IPS DF 4.7 (cell line): Measurements from ENCODE around the gene WRAP53.
"Not testable (repeated sequence)": the region's sequence is repeated elsewhere in the genome, so short reads cannot be mapped to it uniquely, and the experiment has no call there.

Experiments used
- DNase-seq: peaks from one replicate; pipeline ENCODE4 v3.0.0-alpha.2; 2013; ENCODE audit warnings: low spot score; ENCODE audit errors: extremely low read depth

Gene WRAP53

DNA sequence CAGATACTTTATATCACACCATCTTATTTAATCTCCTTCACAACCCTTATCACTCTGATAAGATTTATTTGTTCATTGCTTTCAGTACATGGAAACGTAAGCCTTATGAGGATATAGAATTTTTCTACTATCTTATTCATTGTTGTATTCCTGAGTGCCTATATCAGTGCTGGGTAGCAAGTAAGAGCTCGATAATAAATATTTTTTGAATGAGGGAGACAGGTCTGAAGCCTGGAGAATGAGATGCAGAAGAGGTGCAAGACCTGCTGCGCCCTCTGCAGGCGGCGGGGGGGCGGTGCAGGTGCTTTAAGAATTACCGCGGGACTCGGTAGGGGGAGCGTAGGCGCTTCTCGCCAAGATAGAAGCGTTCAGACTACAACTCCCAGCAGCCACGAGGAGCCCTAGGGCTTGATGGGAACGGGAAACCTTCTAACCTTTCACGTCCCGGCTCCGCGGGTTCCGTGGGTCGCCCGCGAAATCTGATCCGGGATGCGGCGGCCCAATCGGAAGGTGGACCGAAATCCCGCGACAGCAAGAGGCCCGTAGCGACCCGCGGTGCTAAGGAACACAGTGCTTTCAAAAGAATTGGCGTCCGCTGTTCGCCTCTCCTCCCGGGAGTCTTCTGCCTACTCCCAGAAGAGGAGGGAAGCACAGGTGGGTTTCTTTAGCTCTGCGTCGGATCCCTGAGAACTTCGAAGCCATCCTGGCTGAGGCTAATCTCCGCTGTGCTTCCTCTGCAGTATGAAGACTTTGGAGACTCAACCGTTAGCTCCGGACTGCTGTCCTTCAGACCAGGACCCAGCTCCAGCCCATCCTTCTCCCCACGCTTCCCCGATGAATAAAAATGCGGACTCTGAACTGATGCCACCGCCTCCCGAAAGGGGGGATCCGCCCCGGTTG lies at the start of gene WRAP53:
Gene WRAP53, plus strand, starts transcription at position 570 of the 900 bp plus-strand sequence. Its CDS starts 172 bp downstream, at position 742.
- no peak for DNase-seq

GRCh38 chr17:7640783-7641182 lies 47.5 kb upstream of the WRAP53 start:
- no peak for DNase-seq

GRCh38 chr17:7641635-7642034 lies 46.6 kb upstream of the WRAP53 start:
- DNase-seq, result not testable (repeated sequence)

- DNase-seq, result no peak
Measured at GRCh38 chr17:7644775-7645174, 43.5 kb upstream of the WRAP53 start.

DNA sequence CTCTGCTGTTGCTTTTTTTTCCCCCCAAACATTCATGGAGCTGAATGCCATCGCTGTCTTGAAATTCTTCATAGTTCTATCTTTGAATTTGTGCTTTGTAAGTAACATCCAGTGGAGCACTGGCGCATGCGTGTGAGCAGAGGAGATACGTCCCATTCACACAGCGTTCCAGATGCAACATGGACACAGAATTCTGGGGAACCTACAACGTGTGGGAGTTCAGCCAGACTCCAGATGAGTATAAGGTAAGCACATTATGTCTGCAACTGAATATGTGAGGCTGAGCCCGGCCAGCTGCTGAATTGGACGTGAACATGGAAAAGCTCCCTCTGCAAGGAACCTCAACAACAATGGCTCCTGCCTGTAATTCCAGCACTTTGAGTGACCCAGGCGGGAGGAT lies 41.8 kb upstream of the WRAP53 start:
- no peak for DNase-seq

DNA sequence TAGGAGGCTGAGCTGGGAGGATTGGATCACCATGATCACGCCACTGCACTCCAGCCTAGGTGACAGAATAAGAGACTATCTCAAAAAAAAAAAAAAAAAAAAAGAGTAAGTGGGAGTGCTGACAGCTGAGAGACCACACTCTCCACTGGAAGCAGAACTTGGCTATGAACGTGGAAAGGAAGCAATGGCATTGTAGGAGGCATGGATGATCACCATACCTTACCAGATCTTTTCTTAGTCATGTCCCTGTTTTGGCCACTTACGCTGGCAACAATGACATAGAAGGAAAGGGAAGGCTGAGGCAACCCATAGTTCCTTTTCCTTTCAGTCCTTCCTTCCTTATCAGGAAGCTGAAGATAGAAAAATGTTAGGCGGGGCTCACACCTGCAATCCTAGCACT lies 41.3 kb upstream of the WRAP53 start:
- no peak for DNase-seq

DNA sequence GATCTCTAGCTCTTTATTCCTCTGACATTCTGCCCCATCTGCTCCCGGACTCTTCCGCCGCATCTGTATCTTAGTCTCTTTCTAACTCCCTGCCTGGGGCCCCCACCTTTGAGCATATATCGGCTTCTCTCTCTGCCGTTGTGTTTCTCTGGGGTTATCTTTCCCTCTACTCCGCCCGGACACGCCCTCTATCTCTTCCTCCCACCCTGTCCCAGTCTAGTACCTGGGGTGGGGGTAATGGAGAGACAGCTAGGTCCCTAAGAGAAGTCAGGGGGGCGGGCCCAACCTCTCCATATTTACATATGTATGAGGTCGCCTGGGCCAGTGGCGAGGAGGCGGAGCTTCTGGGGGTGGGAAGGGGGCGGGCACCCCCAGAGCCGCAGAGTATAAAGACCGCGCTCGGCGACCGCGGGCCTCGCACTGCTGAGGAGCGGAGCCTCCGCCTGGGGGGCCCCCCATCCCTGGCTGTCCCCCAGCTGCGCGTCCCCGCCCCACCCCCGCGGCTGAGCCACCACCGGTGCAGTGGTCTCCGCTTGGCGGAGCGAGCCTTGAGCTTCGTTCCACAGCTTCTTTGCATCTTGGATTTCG lies 37.7 kb upstream of the WRAP53 start, which contains the start of gene ATP1B2:
Gene ATP1B2, plus strand, starts transcription at position 418 of the 588 bp plus-strand sequence. CDS start 593 bp downstream, outside the sequence.
- no peak for DNase-seq

GRCh38 chr17:7651097-7651664 lies 37.1 kb upstream of the WRAP53 start:
- no peak for DNase-seq

- no peak for DNase-seq
Measured at GRCh38 chr17:7651665-7652387, 36.5 kb upstream of the WRAP53 start.

DNA sequence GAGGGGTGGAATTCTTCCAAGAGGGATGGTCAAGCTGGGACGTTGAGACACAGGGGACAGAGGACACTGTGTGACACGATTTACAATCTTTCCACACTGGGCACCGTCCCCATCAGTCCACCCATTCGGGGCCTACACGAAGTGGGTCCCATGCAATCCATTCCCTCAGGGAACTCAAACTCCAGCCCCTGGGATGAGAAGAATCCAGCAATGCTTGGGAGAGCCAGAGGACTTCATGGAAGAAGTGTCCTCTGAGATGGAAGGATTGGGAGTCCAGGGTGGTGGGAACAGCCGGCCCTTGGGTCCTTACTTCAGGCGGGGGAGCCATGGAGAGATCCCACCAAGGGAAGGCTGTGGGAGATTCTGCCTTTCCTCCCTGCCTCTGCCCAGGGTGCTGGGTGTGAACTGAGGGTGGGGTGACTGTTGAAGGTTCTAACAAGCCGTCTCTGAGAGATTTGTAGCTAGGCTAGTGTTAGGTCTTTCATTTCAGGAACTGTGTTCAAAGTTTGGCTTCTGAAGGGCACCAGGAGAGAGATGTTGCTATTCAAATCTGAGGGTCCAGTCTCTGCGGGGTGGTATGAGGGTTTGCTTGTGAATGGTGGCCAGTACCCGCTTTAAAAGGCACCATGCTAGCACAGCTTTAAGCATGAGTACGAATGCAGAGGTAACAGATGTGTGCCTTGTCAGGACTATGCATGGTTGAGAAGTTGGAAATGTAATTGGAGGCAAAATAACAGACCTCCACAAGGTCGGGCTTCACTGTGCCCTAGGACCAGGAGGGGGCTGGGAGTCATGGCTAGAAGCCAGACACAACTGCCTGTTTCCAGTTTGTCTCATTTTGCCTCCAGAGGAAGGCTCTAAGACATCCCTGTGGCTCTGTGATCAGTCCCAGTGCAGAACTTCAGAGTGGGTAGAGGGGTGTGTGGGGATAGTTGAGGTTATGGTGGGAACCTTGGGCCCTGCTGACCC lies 35.6 kb upstream of the WRAP53 start:
- DNase-seq, result no peak

- DNase-seq, result no peak
Measured at GRCh38 chr17:7654832-7655540, 33.3 kb upstream of the WRAP53 start.

GRCh38 chr17:7655541-7655840 lies 32.8 kb upstream of the WRAP53 start:
- DNase-seq, result no peak

- DNase-seq, result peak; percentile 92
Measured at GRCh38 chr17:7656958-7657609, 31.2 kb upstream of the WRAP53 start.

- no peak for DNase-seq
Measured at GRCh38 chr17:7667656-7668406, 20.4 kb upstream of the WRAP53 start.

DNA sequence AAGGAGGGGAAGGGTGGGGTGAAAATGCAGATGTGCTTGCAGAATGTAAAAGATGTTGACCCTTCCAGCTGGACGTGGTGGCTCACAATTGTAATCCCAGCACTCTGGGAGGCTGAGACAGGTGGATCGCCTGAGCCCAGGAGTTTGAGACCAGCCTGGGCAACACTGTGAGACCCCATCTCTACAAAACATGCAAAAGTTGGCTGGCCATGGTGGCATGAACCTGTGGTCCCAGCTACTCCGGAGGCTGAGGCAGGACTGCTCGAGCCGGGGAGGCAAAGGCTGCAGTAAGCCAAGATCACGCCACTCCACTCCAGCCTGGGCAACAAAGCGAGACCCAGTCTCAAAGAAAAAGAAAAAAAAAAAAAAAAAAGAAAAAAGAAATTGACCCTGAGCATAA lies 19.8 kb upstream of the WRAP53 start:
- DNase-seq, result no peak

- DNase-seq, result peak; percentile 53
Measured at GRCh38 chr17:7673239-7673638, 15.0 kb upstream of the WRAP53 start.

- DNase-seq, result no peak
Measured at GRCh38 chr17:7674934-7675333, 13.3 kb upstream of the WRAP53 start.

DNA sequence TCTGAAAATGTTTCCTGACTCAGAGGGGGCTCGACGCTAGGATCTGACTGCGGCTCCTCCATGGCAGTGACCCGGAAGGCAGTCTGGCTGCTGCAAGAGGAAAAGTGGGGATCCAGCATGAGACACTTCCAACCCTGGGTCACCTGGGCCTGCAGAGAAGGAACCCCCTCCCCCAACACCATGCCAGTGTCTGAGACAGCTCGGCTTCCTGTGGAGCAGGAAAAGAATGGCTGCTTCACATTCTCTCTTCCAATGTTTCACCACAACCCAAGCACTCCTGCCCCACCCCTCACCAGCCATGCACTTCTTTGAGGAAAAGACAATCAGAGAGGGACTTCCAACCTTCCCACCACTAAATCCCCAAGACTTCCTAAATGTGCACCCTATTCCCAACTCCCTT lies 11.7 kb upstream of the WRAP53 start:
- DNase-seq, result peak; percentile 41
